ENCODE data around the gene THBS3.
A peak's percentile ranks its signal among the peaks of the same experiment; 100 is the strongest.
"Not testable (repeated sequence)": the region's sequence is repeated elsewhere in the genome, so short reads cannot be mapped to it uniquely, and the experiment has no call there.

The THBS3 gene

DNA sequence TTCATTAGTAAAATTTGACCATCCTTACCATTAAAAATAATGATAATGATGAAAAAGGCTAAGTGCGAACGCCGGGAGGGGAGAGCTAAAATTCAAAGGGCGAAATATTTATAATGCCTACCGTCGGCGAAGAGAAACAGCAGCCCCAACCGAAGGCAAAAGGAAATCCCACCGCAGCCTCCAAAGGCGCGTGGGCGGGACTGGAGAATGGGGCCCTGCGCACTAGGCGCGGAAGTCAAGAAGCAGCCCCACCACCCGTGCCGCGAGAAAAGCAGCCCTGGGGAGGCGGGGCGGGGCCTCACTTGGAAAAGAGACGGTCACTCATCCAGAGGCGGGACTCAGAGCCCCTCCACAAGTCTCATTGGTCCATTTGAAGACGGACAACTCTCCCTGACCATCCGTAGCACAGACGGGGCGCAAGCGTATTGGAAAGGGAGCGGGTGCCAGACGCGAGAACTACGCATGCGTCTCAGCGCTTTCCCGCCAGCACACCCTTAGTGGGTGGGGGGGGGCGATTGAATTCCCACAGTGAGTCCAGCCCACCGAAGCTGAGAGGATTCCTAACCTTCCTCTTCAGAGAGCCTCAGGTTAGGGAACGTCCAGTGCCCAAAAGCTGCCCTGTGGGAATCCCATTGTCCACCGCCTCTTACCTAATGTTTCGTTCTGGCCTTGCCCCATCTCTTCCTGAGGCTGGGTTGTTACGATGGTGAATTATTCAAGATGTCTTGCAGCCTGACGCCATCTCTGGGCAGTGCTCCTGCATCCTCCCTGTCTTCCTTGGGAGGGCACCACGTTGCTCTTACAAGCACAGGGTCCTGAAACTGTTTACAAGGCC, 19.8 kb upstream of the THBS3 start:
- peak; percentile 54 for TF ChIP-seq CTCF (IDR thresholded peaks at IDR 0.05; ENCODE audit: low read depth, low read length)
- Histone ChIP-seq H3K4me3 (ENCODE audit: low read depth, low read length) (peak overlapping the region; percentile 90), H3K27ac (peak overlapping the region; percentile 93), H3K36me3 (peaks cover 19% of the 10 kb centered on the region), H3K27me3 (ENCODE audit: insufficient read depth, low read depth, severe bottlenecking) (no peaks in the 10 kb centered on the region), H3K9me3 (ENCODE audit: severe bottlenecking) (no peaks in the 10 kb centered on the region)
- DNase-seq, result peak; percentile 100

DNA sequence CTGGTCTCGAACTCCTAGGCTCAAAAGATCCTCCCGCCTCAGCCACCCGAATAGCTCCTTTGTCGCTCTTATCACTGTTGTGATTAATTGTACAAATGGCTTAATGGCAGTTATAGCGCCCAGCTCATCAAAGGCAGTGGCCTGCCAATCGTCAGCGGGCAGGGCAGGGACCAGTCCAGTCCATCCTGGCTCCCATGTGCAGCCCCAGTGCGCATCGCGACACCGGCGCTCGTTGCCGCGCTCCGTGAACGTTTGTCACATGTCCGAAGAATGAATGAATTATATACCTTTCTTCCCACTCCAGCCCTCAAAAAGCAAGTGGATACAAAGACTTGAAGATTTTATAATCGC, 19.2 kb upstream of the THBS3 start:
- TF ChIP-seq CTCF (IDR thresholded peaks at IDR 0.05; ENCODE audit: low read depth, low read length), result no peak
- Histone ChIP-seq H3K36me3 (peaks cover 19% of the 10 kb centered on the region), H3K27me3 (ENCODE audit: insufficient read depth, low read depth, severe bottlenecking) (no peaks in the 10 kb centered on the region), H3K9me3 (ENCODE audit: severe bottlenecking) (no peaks in the 10 kb centered on the region), H3K4me3 (ENCODE audit: low read depth, low read length) (peak overlapping the region; percentile 90), H3K27ac (peak overlapping the region; percentile 93)
- DNase-seq, result peak; percentile 89

- TF ChIP-seq CTCF (IDR thresholded peaks at IDR 0.05; ENCODE audit: low read depth, low read length), result peak; percentile 78
- DNase-seq, result peak; percentile 95
- no peaks in the 10 kb centered on the region for H3K27me3 ChIP-seq (ENCODE audit: insufficient read depth, low read depth, severe bottlenecking)
- peak overlapping the region; percentile 90 for H3K4me3 ChIP-seq (ENCODE audit: low read depth, low read length)
- no peaks in the 10 kb centered on the region for H3K9me3 ChIP-seq (ENCODE audit: severe bottlenecking)
- peak overlapping the region; percentile 93 for H3K27ac ChIP-seq
- H3K36me3 ChIP-seq, result peaks cover 19% of the 10 kb centered on the region
These were observed 18.7 kb upstream of the THBS3 start for GRCh38 chr1:155226188-155226909.

GRCh38 chr1:155225404-155225759, 17.7 kb upstream of the THBS3 start:
- H3K27ac ChIP-seq; DNase-seq; H3K4me3 ChIP-seq (ENCODE audit: low read depth, low read length); H3K9me3 ChIP-seq (ENCODE audit: severe bottlenecking); H3K27me3 ChIP-seq (ENCODE audit: insufficient read depth, low read depth, severe bottlenecking): not testable (repeated sequence)
- H3K36me3 ChIP-seq, result peaks cover 23% of the 10 kb centered on the region

DNA sequence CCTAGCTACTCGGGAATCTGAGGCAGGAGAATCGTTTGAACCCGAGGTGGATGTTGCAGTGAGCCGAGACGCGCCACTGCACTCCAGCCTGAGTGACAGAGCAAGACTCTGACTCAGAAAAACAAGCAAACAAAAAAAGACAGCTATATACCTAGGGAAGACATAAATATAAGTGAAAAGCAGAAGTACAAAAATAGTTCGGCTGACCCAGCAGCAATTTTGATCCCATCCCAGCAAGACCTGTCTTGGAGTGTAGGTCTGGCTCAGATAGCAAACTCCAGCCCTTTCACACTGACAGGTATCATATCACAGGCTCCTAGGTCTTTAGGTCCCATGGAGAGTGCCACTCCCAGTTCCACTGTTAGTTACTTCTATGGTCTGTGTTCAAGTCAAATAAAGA, 15.3 kb upstream of the THBS3 start:
- H3K4me3 ChIP-seq (ENCODE audit: low read depth, low read length), result no peak overlapping the region
- H3K27me3 ChIP-seq (ENCODE audit: insufficient read depth, low read depth, severe bottlenecking), result no peaks in the 10 kb centered on the region
- H3K36me3 ChIP-seq, result peaks cover 23% of the 10 kb centered on the region
- no peak overlapping the region for H3K27ac ChIP-seq
- TF ChIP-seq CTCF (IDR thresholded peaks at IDR 0.05; ENCODE audit: low read depth, low read length), result no peak
- DNase-seq, result no peak
- H3K9me3 ChIP-seq (ENCODE audit: severe bottlenecking), result no peaks in the 10 kb centered on the region

GRCh38 chr1:155220211-155220965, 12.7 kb upstream of the THBS3 start:
- not testable (repeated sequence) for H3K4me3 ChIP-seq (ENCODE audit: low read depth, low read length); H3K27me3 ChIP-seq (ENCODE audit: insufficient read depth, low read depth, severe bottlenecking); H3K27ac ChIP-seq; DNase-seq; H3K9me3 ChIP-seq (ENCODE audit: severe bottlenecking)
- H3K36me3 ChIP-seq, result peaks cover 30% of the 10 kb centered on the region

Measured in WERI-Rb-1 (cell line).